ENCODE measurements around the gene CLEC2L. TPM values are rescaled to one million over a fixed set of nuclear protein-coding genes. Genes with fewer than 3 reads are reported as not detected.

Gene CLEC2L
- total RNA-seq, 4 donors from 2014 or later = 17.3 TPM; not detected in 3

DNA sequence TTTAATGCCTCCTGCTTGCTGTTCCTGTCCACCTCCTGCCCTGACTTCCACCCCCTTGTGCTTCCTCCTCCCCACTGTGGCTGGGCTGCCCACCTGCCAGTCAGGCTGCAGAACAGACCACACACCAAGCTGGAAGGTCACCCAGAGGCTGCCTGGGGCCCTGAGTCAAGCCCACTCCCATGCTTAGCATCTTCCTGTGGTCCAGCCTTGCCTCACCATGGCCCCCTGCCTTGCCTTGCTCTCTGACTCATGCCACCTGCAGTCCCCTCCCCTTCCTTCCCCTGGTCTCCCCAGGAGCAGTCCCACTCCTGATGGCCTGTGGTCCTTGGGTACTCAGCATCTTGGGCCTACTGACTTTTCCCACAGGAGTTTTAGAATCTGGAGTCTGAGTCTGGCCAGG lies 2.3 kb downstream of the CLEC2L start:
- H3K4me1 ChIP-seq = no peaks in the 10 kb centered on the region
- TF ChIP-seq POLR2A (IDR thresholded peaks at IDR 0.05) (no peak), POLR2AphosphoS5 (IDR thresholded peaks at IDR 0.05) (no peak), EP300 (IDR thresholded peaks at IDR 0.05; ENCODE audit: low read depth) (no peak)
- TF ChIP-seq, protein P1, sequence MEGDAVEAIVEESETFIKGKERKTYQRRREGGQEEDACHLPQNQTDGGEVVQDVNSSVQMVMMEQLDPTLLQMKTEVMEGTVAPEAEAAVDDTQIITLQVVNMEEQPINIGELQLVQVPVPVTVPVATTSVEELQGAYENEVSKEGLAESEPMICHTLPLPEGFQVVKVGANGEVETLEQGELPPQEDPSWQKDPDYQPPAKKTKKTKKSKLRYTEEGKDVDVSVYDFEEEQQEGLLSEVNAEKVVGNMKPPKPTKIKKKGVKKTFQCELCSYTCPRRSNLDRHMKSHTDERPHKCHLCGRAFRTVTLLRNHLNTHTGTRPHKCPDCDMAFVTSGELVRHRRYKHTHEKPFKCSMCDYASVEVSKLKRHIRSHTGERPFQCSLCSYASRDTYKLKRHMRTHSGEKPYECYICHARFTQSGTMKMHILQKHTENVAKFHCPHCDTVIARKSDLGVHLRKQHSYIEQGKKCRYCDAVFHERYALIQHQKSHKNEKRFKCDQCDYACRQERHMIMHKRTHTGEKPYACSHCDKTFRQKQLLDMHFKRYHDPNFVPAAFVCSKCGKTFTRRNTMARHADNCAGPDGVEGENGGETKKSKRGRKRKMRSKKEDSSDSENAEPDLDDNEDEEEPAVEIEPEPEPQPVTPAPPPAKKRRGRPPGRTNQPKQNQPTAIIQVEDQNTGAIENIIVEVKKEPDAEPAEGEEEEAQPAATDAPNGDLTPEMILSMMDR (IDR thresholded peaks at IDR 0.05) = no peak
- intact Hi-C loops (cut with DNase I; ENCODE audit: low total_unique reads) (no loop called here), in situ Hi-C loops (cut with MboI; ENCODE audit: low pct_ligation_motif_present in 1 of 4, low pct_unique_long_range_greater_than_20kb in 1 of 4, low sequenced_read_pairs in 3 of 4) (no loop called here)
- DNase-seq = no peak
- no peaks in the 10 kb centered on the region for H3K36me3 ChIP-seq
- H3K4me3 ChIP-seq = no peak overlapping the region
- H3K27me3 ChIP-seq = peaks cover 37% of the 10 kb centered on the region
- H3K27ac ChIP-seq = no peak overlapping the region
- no peaks in the 10 kb centered on the region for H3K9me3 ChIP-seq

DNA sequence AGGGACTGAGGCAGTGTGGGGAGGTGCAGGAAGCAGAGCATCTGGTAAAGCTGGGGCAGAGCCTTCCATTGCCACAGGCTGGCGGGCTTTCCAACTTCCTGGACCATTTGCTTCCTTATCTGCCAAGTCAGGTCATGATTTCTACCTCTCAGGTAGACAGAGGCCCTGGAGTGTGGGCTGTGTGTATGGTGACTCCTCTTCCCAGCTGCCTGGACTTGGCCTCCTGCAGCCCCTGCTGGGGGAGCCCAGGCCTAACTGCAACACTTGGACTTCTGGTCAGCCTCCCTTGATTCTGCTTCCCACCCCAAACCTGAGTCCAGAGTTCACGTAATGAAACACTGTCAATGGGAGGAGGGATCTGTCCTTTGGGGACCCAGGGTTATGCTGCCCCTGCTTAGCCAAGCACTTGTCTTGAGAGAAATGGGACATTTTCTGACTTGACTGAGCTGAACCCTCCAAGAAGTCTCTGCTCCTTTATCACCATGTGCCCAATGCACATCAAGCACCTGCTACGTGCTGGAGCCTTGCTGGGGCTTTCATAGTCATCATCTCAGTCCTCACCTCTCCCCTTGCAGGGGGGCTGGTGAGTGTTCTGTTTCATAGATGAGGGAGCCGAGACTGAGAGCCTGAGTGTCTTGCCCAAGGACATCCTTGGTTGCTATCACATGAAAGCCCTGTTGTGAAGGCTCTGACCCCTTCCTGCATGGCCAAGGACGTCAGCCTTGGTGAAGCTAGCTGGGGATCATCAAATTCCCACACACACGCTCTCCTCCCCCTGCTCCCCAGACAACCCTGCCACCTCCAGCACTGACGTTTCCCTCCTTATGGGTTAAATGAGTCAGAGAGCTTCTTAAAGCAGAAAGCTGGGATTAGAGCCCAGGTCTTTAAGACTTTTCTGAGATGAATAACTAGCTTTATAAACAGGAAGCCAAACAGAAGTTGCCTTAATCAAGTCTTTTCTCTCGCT lies 3.4 kb downstream of the CLEC2L start:
- TF ChIP-seq, protein P1 (IDR thresholded peaks at IDR 0.05) = no peak
- TF ChIP-seq POLR2AphosphoS5 (IDR thresholded peaks at IDR 0.05) (no peak), EP300 (IDR thresholded peaks at IDR 0.05; ENCODE audit: low read depth) (no peak), POLR2A (IDR thresholded peaks at IDR 0.05) (no peak)
- intact Hi-C loops (cut with DNase I; ENCODE audit: low total_unique reads) = no loop called here
- DNase-seq = no peak

DNA sequence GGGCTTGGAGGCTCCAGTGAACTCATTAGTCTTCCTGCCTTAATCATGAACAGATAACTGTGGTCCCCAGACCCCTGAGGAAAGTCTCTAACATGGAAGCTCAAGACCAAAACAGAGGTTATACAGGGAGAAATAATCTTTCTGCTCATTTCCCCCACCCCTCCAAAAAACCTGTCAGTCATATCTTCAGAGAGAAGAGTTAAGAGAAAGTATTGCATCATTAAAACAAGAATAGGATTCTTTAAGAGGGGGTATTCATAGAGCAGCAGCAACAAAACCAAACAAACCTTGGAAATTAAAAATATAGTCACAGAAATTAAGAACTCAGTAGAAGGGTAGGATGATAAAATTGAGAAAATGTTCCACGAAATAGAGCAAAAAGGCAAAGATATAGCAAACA lies 7.6 kb downstream of the CLEC2L start:
- H3K36me3 ChIP-seq = no peaks in the 10 kb centered on the region
- no peak overlapping the region for H3K4me3 ChIP-seq
- DNase-seq = no peak
- no peak overlapping the region for H3K27ac ChIP-seq
- intact Hi-C loops (cut with DNase I; ENCODE audit: low total_unique reads) (no loop called here), in situ Hi-C loops (cut with MboI; ENCODE audit: low pct_ligation_motif_present in 1 of 4, low pct_unique_long_range_greater_than_20kb in 1 of 4, low sequenced_read_pairs in 3 of 4) (no loop called here)
- no peaks in the 10 kb centered on the region for H3K4me1 ChIP-seq
- WGBS, 2 donors (ENCODE audit: low coverage in 1 of 2) = 66 to 86% methylated on average over 1 of the region's 1 CpG
- no peaks in the 10 kb centered on the region for H3K27me3 ChIP-seq
- H3K9me3 ChIP-seq = no peaks in the 10 kb centered on the region
- no peak for TF ChIP-seq EP300 (IDR thresholded peaks at IDR 0.05; ENCODE audit: low read depth)
- TF ChIP-seq, protein P1 (IDR thresholded peaks at IDR 0.05) = no peak
- TF ChIP-seq POLR2A (IDR thresholded peaks at IDR 0.05) = no peak
- TF ChIP-seq POLR2AphosphoS5 (IDR thresholded peaks at IDR 0.05) = no peak

More for the DNA sequence above, 3.4 kb downstream of the CLEC2L start:
- Histone ChIP-seq H3K27me3 (peaks cover 28% of the 10 kb centered on the region), H3K4me1 (no peaks in the 10 kb centered on the region), H3K36me3 (no peaks in the 10 kb centered on the region), H3K4me3 (no peak overlapping the region), H3K27ac (no peak overlapping the region), H3K9me3 (no peaks in the 10 kb centered on the region)
- in situ Hi-C loops (cut with MboI; ENCODE audit: low pct_ligation_motif_present in 1 of 4, low pct_unique_long_range_greater_than_20kb in 1 of 4, low sequenced_read_pairs in 3 of 4) = no loop called here
- 63 to 72% methylated on average over 2 to 8 of the region's 8 CpGs for WGBS, 2 donors (ENCODE audit: low coverage in 1 of 2)

DNA sequence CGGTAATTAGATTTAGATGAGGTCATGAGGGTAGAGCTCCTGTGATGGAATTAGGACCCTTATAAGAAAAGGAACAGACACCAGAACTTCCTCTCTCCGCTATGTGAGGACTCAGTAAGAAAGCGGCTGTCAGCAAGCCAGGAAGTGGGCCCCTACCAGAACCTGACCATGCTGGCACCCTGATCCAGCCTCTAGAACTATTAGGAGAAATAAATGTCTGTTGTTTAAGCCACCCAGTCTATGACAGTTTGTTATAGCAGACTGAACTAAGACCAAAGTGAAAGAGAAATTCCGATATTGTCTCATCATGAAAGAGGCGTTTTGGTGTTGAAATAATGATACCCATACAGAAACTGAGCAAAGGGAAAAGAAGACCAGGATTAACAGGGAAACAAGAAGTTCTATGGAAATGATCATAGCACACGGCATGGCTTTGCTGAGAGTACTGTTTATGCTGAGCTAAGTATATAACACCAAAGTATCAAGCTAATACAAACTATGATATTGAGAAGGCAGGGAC lies 9.2 kb downstream of the CLEC2L start:
- Histone ChIP-seq H3K4me3 (no peak overlapping the region), H3K36me3 (no peaks in the 10 kb centered on the region), H3K27ac (no peak overlapping the region), H3K4me1 (no peaks in the 10 kb centered on the region), H3K9me3 (no peaks in the 10 kb centered on the region), H3K27me3 (no peaks in the 10 kb centered on the region)
- intact Hi-C loops (cut with DNase I; ENCODE audit: low total_unique reads) = no loop called here
- in situ Hi-C loops (cut with MboI; ENCODE audit: low pct_ligation_motif_present in 1 of 4, low pct_unique_long_range_greater_than_20kb in 1 of 4, low sequenced_read_pairs in 3 of 4) = no loop called here
- TF ChIP-seq EP300 (IDR thresholded peaks at IDR 0.05; ENCODE audit: low read depth) = no peak
- TF ChIP-seq, protein P1 (IDR thresholded peaks at IDR 0.05) = no peak
- TF ChIP-seq POLR2AphosphoS5 (IDR thresholded peaks at IDR 0.05) = no peak
- no peak for TF ChIP-seq POLR2A (IDR thresholded peaks at IDR 0.05)
- 70 to 81% methylated on average over 5 to 6 of the region's 6 CpGs for WGBS, 2 donors (ENCODE audit: low coverage in 1 of 2)
- DNase-seq = no peak

Data from transverse colon (tissue), 4 donors.